Measurements from ENCODE around the gene RTKN2.

The RTKN2 gene

DNA sequence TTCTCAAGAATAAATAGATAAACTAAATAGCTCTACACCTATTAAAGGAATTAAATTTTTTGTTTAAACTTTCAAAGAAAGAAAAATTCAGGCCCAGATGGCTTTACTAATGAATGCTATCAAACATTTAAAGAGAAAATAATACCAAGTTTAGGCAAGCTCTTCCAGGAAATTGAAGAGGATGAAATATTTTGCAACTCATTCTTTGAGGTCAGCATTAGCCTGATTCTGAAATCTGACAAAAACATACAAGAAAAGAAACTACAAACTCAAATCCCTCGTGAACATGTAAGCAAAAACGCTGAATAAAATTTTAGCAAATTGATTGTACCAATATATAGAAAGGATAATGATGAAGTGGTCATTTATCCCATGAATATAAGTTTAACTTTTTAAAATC is 93.4 kb downstream of the RTKN2 start:
- no peak for DNase-seq (ENCODE audit: low read depth in 3 of 3)

DNA sequence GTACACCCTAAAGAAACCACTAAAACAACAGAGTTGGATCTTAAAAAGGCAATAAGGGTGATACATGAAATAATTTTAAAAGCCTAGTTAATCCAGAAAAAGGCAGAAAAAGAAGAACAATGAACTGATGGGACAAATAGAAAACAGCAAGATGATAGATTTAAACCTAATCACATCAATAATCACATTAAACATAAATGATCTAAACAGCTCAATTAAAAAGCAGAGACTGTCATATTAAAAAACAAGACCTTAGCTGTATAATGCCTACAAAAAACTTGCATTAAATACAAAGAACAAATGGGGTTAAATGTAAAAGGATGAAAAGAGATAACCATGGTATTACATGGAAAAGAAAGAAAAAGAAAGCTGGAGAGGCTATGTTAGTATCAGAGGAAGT is 96.2 kb downstream of the RTKN2 start:
- no peak for DNase-seq (ENCODE audit: low read depth in 3 of 3)

DNA sequence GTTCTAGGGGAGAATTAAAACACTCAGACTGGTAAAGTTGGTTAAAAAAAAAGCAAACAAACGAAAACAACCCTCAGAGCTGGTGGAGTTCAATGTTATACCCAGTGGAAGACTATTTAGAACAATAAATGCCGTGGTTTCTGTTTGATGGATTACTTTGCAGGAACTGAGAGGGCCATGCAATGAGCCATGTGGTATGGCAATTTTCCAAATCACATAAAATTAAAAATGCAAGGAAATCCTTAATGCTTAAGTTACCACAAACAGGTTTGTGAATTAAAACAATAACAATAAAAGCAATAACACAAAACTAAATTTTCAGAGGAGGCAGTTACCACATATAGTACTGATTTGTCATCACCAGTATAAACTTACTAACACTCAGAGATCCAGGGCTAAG is 96.9 kb downstream of the RTKN2 start:
- no peak for DNase-seq (ENCODE audit: low read depth in 3 of 3)

- no peak for DNase-seq (ENCODE audit: low read depth in 3 of 3)
These were observed 97.9 kb downstream of the RTKN2 start for GRCh38 chr10:62170732-62171131.

DNA sequence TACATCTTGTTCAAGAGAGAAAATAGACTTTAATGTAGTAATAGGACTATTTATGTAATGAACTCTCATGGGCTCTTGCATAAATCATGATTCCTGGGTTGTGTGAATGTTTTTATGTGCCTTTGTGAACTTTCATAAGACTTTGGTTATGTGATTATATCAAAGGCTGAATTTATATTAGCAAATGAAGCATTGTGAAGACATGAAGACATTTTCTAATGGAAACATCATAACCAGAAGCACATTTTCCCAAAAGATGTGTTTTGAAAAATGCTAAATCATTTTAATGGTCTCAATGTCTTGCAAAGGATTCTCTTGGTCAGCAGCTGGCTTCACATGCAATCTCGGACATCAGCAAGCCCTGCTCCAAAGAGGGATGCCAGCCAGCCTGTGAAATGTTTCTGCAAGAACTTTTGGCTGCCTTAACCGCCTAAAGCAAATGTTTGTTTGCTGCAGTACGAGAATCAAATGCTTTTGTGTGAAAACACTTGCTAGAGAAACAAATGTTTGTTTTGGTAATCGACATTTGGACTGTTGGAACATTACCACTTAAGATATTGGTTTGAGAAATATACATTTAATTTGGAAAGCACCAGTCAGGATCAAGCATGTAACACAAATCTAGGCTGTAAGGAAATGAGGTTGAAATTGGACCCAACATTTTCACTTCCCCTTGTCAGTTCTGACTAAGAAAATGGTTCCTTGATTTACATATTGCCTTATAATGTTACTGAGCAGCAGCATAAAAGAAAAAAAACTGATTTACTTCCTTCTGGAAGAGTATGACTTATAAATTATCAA is 102.1 kb downstream of the RTKN2 start:
- no peak for DNase-seq (ENCODE audit: low read depth in 3 of 3)

GRCh38 chr10:62165803-62166202 is 102.8 kb downstream of the RTKN2 start:
- DNase-seq (ENCODE audit: low read depth in 3 of 3): no peak

DNA sequence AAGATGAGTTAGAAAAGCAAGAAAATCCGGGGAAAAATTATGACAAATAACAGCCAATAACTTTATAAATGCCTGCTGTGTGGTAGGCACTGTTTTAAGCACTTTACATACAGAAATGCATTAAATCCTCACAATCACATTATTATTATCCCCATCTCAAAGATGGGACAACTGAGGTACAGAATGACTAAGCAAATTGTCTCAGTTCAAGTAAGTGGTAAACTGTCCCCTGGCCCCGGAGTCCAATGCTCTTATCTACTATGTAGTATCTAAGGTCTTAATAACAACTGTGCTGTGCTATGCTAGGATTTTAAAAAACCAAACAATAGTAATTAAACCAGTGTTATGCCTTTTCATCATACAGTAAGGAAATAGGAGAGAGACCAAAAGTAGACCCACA is 105.6 kb downstream of the RTKN2 start:
- DNase-seq (ENCODE audit: low read depth in 3 of 3): no peak

GRCh38 chr10:62162261-62162981 is 106.2 kb downstream of the RTKN2 start:
- no peak for DNase-seq (ENCODE audit: low read depth in 3 of 3)

- DNase-seq (ENCODE audit: low read depth in 3 of 3): no peak
These were observed 109.3 kb downstream of the RTKN2 start for GRCh38 chr10:62159351-62159750.

DNA sequence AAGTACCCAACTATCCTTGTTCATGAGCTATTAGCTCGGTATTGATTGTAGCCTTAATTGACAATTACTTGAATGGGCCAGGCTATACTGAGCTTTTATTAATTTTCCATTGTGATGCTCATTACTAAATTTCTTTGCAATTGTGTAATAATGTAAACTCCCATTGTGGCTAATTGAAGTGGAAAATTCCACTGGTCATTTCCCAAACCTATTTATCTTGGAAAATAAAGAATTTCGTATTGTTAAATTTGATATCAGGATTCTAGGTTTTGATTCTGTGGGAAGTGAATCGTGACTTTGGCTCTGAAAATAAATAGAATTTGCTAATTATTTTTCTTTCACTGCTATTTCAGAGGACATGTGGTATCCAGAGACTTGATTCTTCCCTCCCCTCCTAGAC is 111.0 kb downstream of the RTKN2 start:
- no peak for DNase-seq (ENCODE audit: low read depth in 3 of 3)

- DNase-seq (ENCODE audit: low read depth in 3 of 3): no peak
These were observed 113.5 kb downstream of the RTKN2 start for GRCh38 chr10:62155054-62155680.

GRCh38 chr10:62154231-62154630 is 114.4 kb downstream of the RTKN2 start:
- no peak for DNase-seq (ENCODE audit: low read depth in 3 of 3)

- no peak for DNase-seq (ENCODE audit: low read depth in 3 of 3)
These were observed 115.5 kb downstream of the RTKN2 start for GRCh38 chr10:62153191-62153590.

GRCh38 chr10:62149621-62150020 is 119.0 kb downstream of the RTKN2 start:
- no peak for DNase-seq (ENCODE audit: low read depth in 3 of 3)

DNA sequence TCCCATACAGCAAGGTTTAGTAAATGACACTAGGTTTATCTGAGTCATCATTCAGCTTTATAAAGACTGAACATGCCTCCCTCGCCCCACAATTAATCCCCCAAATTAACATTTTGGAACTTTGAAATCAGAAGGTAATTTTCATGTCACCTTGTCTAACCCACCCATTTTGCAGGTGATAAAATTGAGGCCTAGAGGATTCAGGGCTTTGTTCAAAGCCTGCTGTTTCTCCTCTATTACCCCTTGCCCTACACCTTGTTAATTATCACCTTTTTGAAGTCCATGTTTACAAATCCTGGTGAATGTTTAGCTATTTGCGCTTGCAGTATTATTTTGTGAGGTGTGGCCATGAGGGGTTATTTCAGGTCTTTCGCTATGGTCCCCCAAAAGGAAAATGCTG is 120.5 kb downstream of the RTKN2 start:
- no peak for DNase-seq (ENCODE audit: low read depth in 3 of 3)

DNA sequence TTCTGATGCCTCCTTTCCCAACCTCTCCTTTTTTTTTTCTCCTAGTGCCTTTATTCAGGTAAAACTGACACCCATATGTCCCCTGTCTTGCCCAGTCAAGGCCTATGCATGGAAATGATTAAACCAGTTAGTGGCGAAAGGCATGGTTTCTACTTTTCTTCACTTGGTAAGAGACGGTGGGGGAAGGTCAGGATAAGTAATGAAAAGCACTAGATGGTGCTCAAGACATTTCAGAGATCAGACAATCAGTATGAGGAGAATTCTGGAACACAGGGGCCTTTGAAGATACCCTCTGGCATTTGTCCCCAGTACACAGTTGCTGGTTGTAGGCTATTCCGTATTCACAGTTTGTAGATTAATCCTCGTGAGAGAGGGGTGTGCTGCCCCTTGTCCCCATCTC is 121.2 kb downstream of the RTKN2 start:
- DNase-seq (ENCODE audit: low read depth in 3 of 3): no peak

DNA sequence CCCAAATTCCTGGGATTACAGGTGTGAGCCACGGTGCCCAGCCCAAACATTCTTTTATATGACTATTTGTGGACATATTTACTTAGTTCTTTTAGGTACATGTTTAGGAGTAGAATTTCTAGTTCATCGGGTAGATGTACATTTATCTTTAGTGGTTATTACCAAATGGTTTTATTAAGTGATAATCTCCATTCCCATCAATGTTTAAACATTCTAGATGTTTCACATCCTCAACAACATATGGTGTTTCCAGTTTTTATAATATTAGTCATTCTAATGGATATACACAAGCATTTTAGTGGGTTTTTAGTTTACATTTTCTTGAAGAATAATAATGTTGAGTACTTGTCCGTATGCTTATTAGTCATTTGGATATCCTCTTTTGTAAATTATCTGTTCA is 131.7 kb downstream of the RTKN2 start:
- no peak for DNase-seq (ENCODE audit: low read depth in 3 of 3)

DNA sequence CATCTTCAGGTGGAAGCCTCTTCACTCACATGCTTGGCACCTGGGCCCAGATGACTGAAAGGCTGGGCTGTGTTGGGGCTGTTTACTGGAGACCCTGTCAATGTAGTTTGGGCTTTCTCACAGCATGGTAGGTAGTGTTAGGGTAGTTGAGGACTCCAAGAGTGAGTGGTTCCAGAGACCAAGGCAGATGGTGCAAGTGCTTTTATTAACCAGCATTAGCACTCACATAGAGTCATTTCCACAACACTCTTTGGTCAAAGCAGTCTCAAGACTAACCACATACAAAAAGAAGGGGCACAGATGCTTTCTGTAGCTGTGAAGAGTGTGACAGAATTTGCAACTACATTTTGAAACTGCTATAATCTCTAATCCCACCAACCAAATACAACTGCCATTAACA is 135.0 kb downstream of the RTKN2 start:
- no peak for DNase-seq (ENCODE audit: low read depth in 3 of 3)
